GM19452 (cell line): ENCODE measurements around the gene NELL2.
"Not testable (repeated sequence)": the region's sequence is repeated elsewhere in the genome, so short reads cannot be mapped to it uniquely, and the experiment has no call there.

ENCODE experiments used
- ATAC-seq: cut with Tn5 transposase; IDR thresholded peaks from one replicate; pipeline ENCODE4 v1.9.1; 2021; ENCODE audit not compliant: unreplicated experiment

The NELL2 gene

DNA sequence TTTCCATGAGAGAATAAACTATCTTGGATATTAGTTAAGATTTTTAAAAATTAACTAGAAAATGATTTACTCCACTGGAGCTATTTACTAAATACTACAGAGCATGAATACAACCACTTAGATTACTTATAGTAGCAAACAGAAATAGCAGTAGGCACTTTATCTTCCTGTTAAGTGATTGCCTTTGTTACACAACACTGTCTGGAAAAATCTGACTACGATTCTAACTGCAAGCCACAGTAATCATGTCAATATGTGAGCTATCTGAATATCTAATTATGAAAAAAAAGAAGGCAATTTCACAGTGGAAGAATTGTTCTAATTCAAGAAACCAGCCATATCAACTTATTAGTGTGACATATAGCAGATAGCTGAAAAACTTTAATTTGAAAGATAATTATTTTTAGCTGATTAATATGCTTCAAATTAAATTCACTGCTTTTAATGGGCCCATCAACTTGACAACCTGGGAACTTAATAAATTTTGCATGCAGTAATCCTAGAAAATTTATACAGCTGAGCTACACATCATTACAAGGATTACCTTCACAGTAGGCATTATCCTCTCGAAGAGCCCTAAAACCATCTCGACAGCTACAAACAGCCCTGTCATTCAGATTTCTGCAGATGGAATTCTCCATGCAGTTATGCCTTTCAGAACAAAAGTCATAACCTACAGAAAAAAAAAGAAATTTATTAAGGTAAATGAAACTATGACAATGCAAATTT, 172.8 kb downstream of the NELL2 start:
- no peak for ATAC-seq

GRCh38 chr12:44697511-44697910, 178.6 kb downstream of the NELL2 start:
- no peak for ATAC-seq

GRCh38 chr12:44696542-44696941, 179.6 kb downstream of the NELL2 start:
- no peak for ATAC-seq

- ATAC-seq = no peak
These were observed 182.1 kb downstream of the NELL2 start for GRCh38 chr12:44694017-44694416.

DNA sequence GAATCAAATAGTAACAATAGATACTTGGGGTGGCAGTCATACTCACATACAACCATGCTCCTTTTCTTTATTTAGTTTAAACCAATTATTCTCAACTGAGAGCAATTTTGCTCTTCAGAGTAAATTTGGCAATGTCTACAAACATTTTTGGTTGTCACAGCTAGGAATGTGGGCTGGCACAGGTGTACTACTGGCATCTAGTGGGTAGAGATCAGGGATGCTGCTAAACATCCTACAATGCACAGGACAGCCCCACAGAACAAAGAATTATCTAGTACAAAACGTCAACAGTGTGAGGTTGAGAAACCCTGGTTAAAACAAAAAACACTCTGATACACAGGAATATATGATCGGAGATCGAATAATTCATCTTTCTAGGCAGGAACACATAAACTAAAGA, 186.5 kb downstream of the NELL2 start:
- ATAC-seq = no peak

DNA sequence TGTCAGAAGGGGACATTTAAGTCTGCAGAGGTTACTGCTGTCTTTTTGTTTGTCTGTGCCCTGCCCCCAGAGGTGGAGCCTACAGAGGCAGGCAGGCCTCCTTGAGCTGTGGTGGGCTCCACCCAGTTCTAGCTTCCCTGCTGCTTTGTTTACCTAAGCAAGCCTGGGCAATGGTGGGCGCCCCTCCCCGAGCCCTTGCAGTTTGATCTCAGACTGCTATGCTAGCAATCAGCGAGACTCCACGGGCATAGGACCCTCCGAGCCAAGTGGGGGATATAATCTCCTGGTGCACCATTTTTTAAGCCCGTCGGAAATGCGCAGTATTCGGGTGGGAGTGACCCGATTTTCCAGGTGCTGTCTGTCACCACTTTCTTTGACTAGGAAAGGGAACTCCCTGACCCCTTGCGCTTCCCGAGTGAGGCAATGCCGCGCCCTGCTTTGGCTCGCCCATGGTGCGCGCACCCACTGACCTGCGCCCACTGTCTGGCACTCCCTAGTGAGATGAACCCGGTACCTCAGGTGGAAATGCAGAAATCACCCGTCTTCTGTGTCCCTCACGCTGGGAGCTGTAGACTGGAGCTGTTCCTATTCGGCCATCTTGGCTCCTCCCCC, 189.2 kb downstream of the NELL2 start:
- ATAC-seq = not testable (repeated sequence)

DNA sequence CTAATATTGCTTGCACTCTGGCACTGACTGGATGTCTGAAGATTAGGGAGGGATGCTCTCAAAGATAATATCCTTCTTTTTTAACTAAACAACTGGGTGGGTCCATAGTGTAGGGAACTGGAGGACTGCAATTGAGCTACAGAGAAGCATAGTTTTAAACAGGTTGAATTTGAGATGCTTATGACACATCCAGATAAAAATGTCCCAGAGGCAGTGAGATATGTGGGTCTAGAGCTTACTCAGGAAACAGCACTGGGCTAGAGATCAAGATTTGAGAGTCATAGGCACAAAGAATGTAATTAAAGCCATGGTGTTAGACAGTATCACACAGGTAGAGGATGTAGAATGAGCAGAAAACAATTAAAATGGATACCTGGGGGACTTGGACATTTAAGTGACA, 198.4 kb downstream of the NELL2 start:
- no peak for ATAC-seq

GRCh38 chr12:44674875-44675274, 201.2 kb downstream of the NELL2 start:
- ATAC-seq = no peak

GRCh38 chr12:44673811-44674210, 202.3 kb downstream of the NELL2 start:
- ATAC-seq = no peak

GRCh38 chr12:44672042-44672441, 204.1 kb downstream of the NELL2 start:
- no peak for ATAC-seq

GRCh38 chr12:44668443-44668842, 207.7 kb downstream of the NELL2 start:
- ATAC-seq = no peak

DNA sequence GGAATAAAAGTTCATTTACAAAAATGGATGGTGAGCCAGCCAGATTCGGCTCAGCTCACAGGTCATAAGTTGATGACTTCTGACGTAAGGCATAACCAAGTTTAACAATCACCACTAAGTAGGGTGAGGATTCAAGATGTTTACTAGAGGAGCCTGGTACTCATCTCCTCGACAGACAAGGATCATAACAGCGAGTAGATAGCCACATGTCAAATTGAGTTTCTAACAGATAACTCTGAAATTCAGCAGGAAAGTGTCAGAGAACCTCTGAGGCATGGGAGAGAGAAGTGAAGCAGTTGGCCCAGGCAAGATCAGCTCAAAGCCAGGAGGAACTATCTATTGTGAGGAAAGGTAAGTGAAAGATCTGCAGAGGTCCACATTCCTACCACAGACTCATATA, 208.7 kb downstream of the NELL2 start:
- ATAC-seq = no peak

GRCh38 chr12:44663291-44663690, 212.8 kb downstream of the NELL2 start:
- no peak for ATAC-seq

DNA sequence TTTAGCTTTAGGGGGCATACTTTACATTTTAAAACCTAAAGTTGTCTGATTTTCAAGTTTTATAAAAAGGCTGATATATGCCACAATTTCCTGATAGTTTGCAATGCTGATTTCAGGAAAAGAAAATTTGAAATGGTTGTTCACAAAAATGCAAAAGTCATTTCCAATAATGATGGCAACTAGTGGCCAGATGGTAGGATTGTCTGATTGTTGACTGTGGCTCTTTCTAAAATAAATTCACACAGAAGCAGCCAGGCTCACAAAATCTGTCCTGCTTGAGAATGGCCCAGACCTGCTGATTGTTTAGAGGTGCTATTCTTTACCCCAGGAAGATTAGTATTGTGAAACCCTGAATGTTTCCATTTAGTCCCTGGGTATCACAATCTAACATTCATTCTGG, 220.3 kb downstream of the NELL2 start:
- ATAC-seq = no peak

DNA sequence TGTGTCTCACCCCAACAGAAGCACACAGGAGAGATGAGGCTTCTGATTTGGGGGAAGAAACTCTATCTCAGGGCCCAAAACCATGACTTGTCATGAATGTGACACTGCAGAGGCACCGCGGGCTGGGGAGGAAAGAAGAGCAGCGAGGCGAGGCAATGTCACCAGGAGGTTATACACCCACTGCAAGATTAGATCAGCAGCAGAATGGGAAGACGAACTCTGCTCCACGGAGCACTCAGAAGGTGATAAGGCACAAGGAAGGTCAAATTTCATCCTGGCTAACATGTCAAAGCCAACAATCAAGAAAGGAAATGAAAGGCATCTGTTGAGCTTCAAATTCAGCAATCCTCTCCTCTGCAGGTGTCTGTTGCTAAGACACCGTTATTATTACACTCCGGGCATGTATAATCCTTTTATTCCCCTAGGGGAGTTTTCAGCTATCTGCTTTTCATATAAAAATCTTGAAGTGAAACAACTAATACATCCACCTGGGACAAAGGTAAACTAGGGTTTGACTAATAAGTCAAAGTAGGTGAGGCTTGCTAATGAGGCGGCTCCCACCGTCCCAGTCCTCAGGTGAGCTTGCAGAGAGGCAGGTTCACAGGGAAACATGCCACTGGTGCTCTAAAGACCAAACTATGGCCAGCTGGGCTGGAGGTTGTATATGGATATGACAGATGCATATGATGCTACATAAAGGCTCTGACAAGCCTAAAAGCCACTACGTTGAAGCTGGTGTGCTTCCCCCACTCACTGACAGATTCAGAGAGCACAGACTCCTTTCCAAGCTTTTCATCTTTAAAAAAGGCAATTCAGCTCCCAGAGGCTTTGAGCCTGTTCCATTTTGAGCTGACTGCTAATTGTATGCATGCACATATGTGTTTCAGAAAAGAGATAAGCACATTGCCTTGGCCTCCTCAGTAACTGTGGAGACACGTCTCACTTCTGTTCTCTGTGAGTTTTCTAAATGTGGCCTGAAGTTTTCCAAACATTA, 221.2 kb downstream of the NELL2 start:
- ATAC-seq = no peak

DNA sequence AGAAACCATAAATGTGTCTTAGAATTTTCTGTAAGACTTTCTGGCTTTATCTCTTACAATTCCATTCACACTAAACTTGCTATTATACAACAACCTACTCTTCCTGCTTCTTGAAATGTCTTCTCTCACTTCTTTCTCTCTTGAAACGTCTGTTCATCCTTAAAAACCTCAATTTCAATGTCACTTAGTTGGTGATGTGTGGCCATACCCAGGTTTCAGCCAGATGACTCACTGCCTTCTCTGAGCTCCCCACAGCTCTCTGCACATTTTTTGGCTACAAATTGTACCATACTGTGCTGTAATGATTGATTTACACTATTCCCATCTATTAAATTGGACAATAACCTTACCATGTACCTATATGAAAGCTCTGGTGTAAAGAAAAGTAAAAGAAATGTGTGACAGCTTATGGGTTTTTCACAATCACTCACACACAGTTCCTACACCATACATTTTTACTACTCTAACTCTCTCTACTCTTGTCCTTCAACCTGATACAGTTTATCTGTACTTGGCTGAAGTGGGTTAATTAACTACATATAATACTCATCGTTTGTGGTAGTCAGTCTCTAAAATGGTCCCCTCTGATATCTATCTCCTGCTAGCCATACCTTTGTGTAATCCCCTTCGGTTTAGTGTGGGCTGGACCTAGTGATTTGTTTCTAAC, 222.1 kb downstream of the NELL2 start:
- ATAC-seq = no peak

- ATAC-seq = no peak
These were observed 226.4 kb downstream of the NELL2 start for GRCh38 chr12:44649693-44650092.

DNA sequence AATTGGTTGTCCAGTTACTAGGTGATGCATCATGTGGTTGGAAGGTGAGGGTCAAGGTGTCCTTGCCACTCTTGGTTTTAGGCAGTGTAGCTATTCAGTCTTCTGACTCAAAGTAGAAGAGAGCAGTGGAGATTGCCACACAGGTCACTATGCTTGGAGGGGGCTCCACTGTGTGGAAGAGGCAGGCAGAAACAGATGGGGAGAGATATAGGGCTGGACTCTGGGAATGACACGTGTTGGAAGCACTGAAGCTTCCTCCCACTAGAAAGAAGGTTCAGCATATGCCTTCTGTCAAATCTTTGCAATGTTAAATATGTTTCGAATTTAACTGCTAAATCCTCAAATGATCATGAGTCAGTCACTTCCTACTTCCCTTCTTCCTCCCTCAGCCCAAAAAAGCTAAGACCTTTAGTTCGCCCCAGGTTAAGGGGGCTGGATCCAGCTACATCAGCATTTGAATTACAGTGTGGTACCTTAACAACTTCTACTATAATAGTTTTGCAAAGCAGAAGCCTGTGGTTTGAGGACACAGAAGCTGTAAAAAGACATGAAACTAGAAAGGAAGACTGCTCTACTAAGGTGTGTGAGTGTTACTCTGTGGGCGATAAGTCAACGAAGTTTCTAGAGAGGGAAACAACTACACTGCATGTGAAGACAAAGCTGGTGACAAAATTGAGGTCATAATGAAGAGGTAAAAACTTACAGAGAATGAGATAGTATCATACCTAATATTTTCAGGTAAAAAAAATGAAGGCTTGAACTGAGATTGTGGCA, 228.0 kb downstream of the NELL2 start:
- no peak for ATAC-seq

- no peak for ATAC-seq
These were observed 235.5 kb downstream of the NELL2 start for GRCh38 chr12:44640427-44641190.

DNA sequence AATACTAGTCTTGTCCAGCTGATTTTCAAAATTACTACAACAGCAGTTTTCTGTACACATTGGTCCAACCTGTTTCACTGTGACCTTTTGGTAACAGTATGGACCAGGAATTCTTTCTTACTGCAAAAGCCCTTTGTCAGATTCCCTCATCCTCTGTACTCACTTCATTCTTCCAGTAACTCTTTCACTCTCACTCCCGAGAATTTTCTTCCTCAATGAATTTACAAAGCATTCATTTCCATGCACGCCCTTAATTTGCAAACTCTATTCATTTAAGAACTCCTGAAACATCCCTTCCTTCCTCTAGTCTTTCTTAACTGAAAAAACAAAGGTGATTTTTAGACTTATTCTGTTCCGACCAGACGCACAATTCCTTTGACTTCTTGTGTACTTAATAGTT, 238.2 kb downstream of the NELL2 start:
- ATAC-seq = no peak
